NT2/D1 (cell line): ENCODE results near the gene MYH7.

Experiments used
- YY1 ChIP-seq: IDR thresholded peaks from 2 replicates; pipeline ENCODE4 v1.6.1; 2011; ENCODE audit not compliant: insufficient read length, insufficient read depth
- ZNF274 ChIP-seq: IDR thresholded peaks from 2 replicates; pipeline ENCODE4 v1.6.1; 2011; ENCODE audit warnings: mild to moderate bottlenecking, low read depth, low read length

DNA sequence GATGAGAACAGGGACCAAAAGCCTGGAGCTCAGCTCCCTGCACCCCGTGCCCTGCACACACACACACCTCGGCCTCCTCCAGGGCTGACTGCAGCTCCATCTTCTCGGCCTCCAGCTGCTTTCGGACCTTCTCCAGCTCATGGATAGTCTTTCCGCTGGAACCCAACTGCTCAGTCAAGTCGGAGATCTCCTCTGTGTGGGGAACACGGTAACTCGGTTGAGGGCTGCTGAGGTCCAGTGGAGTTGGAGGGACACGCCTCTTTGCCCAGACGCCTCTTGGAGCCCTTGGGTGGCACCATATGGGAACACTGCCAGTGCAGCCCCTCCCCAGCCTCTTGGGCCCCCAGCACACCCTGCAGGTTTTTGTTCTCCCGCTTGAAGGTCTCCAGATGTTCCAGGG is 18.7 kb downstream of the MYH7 start:
- TF ChIP-seq ZNF274, result no peak
- TF ChIP-seq YY1, result no peak
